HCT116 (cell line): ENCODE data around the gene CCDC86.

ENCODE experiments used
- CTCF ChIP-seq, 3 experiments: fragments of 200-600 bp in 1 of 3; sonication (generic) in 1 of 3; IDR thresholded peaks in 2 of 3; conservative IDR thresholded peaks in 1 of 3; 2 replicates each; pipeline ENCODE4 v1.5.1; 2012 to 2017; ENCODE audit warnings: low read depth in 2 of 3, low read length in 2 of 3, antibody characterized with exemption in 1 of 3, borderline replicate concordance in 1 of 3, control low read depth in 1 of 3, mild to moderate bottlenecking in 1 of 3, mixed read lengths in 1 of 3, mixed run types in 1 of 3, moderate library complexity in 1 of 3; ENCODE audit not compliant: insufficient read depth in 1 of 3
- ZFX ChIP-seq: fragments of 450-650 bp; IDR thresholded peaks from 2 replicates; pipeline ENCODE4 v1.6.1; 2017

GRCh38 chr11:60845338-60845737 lies 3.4 kb downstream of the CCDC86 start:
- no peak for TF ChIP-seq CTCF (IDR thresholded peaks at IDR 0.05 in 2 of 3, conservative IDR thresholded peaks at IDR 0.05 in 1 of 3; ENCODE audit: borderline replicate concordance in 1 of 3, insufficient read depth in 1 of 3, low read depth in 2 of 3, low read length in 2 of 3)
- TF ChIP-seq ZFX: no peak
